Measurements from ENCODE around the gene SOX9.

GRCh38 chr17:72141336-72141735, 20.5 kb downstream of the SOX9 start:
- TF ChIP-seq CTCF (conservative IDR thresholded peaks at IDR 0.05) (no peak), EZH2 (IDR thresholded peaks at IDR 0.05; ENCODE audit: low read depth) (no peak)

Data from PC-9 (cell line).